ENCODE data around the gene TMEM121.
"Not testable (repeated sequence)": the region's sequence is repeated elsewhere in the genome, so short reads cannot be mapped to it uniquely, and the experiment has no call there.

Gene TMEM121

GRCh38 chr14:105547072-105547471 lies 20.7 kb downstream of the TMEM121 start:
- not testable (repeated sequence) for DNase-seq (ENCODE audit: low read depth, low spot score)

GRCh38 chr14:105547741-105548169 lies 21.4 kb downstream of the TMEM121 start:
- DNase-seq (ENCODE audit: low read depth, low spot score) = no peak

GRCh38 chr14:105549481-105549880 lies 23.1 kb downstream of the TMEM121 start:
- DNase-seq (ENCODE audit: low read depth, low spot score) = no peak

DNA sequence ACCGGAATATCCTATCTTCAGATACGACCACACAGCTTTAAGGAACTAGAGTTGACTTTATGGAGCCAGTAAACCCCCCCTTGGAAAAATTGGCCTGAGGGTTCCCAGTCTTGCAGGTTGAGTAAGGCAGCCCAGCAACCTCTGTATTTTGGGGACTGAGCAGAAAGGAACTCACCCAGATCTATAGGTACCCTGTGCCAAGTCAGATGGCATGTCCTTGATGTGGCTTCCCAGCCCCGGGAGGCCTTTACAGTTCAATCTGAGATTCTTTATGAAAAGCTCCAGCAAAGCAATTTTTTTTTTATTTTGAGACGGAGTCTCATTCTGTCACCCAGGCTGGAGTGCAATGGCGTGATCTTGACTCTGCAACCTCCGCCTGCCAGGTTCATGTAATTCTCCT lies 27.6 kb downstream of the TMEM121 start:
- DNase-seq (ENCODE audit: low read depth, low spot score) = no peak

GRCh38 chr14:105554523-105554922 lies 28.1 kb downstream of the TMEM121 start:
- no peak for DNase-seq (ENCODE audit: low read depth, low spot score)

DNA sequence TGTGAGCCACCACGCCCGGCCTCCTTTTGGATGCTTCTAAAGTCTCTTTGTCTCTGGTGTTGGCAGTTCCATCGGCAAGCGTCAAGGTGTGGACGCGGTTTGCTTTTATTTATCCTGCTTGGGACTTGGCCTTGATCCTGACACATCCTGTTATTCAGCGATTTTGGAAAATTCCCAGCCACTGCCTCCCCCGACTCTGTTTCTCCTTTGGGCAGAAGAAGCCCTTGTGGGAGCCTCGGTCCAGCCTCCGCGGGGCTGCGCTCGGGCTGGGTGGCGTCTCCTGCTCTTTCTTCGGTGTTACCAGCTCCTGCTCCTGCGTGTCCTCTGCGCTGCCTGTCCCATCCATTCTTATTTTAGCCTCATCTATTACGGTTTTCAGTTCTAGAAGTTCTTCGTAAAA lies 31.3 kb downstream of the TMEM121 start:
- DNase-seq (ENCODE audit: low read depth, low spot score) = not testable (repeated sequence)

DNA sequence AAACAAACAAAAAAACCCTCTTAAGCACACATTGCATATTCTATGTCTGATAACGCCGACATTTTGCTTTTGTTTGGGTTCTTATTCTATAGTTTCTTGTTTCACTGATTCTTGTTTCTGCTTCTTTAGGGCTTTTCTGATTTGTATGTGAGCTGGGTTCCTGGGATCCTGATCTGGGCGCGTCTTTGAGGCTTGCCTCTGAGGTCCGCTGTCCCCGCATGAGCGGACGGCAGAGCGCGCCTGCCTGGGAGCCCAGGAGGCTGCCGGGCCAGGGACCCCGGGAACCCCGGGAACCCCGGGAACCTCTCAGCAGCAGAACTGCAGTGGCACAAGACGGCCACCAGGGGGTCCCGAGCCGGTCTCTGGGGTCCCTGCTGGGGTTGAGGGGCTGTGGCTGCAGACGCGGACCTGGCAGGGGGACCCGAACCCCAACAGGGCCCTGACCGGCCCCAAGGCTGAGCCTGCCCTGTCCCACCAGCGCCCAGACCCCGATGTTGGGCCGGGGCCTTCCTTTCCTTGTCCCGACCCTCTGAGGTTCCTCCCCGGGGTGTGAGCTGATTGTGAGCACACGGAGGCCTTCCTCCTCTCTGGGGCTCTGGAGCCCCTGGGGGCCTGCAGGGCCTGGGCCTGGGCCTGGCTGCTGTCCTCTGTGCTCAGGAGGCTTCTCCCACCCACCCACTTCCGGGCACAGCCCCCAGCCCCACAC lies 32.2 kb downstream of the TMEM121 start:
- not testable (repeated sequence) for DNase-seq (ENCODE audit: low read depth, low spot score)

DNA sequence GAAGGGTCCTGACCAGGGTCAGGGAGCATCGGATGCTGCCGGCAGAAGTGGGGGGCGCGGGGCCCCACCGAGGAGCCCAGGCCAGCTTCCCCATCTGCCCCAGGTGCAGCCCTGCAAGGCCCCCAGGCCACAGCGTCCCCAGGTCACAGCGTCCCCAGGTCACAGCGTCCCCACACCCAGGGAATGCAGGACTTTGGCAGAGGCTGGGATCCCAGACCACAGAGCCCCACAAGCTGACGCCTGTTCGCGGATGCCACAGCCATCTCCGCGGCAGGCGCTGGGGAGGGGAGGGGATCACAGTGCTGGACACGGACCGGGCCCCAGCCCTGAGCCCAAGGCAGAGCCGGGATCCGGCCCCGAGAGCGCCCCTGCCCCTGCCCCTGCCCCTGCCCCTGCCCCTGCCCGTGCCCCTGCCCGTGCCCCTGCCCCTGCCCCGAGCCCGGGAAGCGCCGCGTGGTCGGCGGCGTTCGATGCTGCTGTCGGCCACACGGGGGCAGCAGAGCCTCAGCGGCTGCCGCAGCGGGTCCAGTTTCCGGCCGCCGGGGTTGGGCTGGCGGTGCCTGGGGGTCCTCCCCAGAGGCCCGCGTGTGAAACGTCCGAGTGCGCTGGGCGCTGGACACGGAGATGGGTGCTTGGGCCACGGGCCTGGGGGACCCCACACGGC lies 33.1 kb downstream of the TMEM121 start:
- not testable (repeated sequence) for DNase-seq (ENCODE audit: low read depth, low spot score)

DNA sequence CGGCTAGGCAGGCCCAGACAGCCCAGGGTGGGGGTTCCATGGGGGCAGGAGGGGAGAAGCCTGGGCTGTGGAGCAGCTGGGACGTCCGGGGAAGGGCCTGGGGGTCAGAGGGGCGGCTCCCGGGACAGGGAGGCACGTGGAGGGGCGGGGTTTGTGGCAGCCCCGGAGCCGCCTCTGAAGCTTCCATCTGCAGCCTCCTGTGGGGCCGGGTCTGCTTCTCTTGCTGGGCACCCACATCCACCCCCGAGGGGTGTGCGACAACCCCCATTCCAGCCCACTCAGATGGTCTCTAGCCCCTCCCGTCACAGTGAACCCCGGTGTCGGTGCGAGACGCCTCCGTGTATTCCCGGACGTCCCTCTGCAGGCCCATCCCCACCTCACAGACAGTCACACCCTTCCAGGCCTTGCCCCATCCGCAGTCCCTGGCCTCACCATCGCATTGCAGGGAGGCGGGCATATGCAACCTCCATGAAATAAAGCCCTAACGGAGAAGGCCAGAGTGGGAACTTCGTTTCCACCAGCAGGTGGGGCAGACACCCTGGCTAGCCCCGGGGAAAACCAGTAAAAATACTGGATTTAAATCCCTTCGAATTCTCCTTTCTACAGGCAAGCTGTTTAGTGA lies 33.8 kb downstream of the TMEM121 start:
- DNase-seq (ENCODE audit: low read depth, low spot score) = not testable (repeated sequence)

GRCh38 chr14:105561345-105561744 lies 35.0 kb downstream of the TMEM121 start:
- not testable (repeated sequence) for DNase-seq (ENCODE audit: low read depth, low spot score)

DNA sequence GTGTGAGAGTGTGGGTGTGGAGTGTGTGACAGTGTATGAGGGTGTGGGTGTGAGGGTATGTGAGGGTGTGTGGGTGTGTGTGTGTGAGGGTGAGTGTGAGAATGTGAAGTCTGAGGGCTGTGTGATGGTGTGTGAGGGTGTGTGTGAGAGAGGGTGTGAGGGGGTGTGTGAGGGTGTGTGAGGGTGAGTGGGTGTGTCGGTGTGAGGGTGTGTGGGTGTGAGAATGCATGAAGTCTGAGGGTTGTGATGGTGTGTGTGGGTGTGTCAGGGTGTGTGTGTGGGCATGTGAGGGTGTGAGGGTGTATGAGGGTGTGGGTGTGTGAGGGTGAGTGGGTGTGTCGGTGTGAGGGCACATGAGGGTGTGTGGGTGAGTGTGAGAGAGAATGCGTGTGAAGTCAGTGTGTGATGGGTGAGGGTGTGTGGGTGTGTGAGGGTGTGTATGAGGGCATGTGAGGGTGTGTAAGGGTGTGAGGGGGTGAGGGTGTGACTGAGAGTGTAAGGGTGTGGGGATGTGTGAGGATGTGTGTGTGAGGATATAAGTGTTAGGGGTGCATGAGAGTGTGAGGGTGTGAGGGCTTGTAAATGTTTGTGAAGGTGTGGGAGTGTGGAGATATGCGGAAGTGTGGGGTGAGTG lies 36.4 kb downstream of the TMEM121 start:
- DNase-seq (ENCODE audit: low read depth, low spot score) = no peak

GRCh38 chr14:105563347-105563737 lies 37.0 kb downstream of the TMEM121 start:
- no peak for DNase-seq (ENCODE audit: low read depth, low spot score)

- DNase-seq (ENCODE audit: low read depth, low spot score) = not testable (repeated sequence)
Observed at GRCh38 chr14:105564536-105564935, 38.2 kb downstream of the TMEM121 start.

DNA sequence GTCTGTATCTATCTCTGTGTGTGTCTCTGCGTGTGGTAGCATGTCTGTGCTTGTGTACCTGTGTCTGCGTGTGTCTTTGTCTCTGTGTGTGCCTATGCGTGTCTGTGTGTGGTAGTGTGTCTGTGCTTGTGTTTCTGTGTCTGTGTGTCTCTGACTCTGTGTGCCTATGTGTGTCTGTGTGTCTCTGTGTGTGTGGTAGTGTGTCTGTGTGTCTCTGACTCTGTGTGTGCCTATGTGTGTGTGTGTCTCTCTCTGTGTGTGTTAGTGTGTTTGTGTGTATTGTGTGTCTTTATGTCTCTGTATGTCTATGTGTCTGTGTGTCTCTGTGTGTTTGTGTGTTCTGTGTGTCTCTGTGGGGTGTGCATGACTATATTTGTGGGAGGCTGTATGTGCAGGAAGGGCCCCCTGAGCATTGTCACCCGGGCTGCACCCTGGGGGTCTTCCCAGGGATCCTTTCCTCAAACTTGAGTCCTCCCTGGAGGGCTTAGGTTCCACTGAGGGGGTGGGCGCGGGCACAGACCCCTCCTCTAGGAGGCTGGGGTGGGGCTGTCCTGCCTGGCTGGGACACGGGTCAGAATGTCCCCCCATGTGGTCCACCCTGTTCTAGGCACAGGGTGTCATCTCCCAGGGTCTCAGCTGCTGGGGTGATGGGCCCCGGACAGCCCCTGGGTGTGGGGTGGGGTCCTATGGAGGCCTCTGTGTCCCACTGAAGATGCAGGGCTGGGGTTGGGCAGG lies 39.0 kb downstream of the TMEM121 start:
- not testable (repeated sequence) for DNase-seq (ENCODE audit: low read depth, low spot score)

- DNase-seq (ENCODE audit: low read depth, low spot score) = not testable (repeated sequence)
Observed at GRCh38 chr14:105566248-105567163, 40.1 kb downstream of the TMEM121 start.

DNA sequence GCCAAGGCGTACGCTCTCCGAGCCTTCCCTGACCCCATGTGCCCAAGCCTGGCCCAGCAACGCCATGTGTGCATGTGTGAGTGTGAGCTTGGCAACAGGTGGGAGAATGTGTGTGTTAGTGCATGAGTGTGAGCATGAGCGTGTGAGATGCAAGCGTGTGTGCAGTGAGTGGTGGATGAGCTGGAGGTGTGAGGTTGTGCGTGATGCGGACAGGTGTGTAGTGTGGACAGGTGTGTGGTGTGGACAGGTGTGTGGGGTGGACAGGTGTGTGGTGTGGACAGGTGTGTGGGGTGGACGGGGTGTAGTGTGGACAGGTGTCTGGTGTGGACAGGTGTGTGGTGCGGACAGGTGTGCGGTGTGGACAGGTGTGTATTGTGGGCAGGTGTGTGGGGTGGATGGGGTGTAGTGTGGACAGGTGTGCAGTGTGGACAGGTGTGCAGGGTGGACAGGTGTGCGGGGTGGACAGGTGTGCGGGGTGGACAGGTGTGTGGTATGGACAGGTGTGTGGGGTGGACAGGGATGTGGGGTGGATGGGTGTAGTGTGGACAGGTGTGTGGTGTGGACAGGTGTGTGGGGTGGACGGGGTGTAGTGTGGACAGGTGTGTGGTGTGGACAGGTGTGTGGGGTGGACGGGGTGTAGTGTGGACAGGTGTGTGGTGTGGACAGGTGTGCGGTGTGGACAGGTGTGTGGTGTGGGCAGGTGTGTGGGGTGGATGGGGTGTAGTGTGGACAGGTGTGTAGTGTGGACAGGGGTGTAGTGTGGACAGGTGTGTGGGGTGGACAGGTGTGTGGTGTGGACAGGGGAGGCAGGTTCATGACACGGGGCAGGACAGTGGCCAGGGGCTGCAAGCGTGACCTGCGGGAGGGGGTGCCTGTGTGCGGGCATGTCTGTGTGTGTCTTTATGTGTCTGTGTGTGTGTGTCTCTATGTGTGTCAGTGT lies 41.1 kb downstream of the TMEM121 start:
- not testable (repeated sequence) for DNase-seq (ENCODE audit: low read depth, low spot score)

- DNase-seq (ENCODE audit: low read depth, low spot score) = not testable (repeated sequence)
Observed at GRCh38 chr14:105568140-105568843, 41.9 kb downstream of the TMEM121 start.

DNA sequence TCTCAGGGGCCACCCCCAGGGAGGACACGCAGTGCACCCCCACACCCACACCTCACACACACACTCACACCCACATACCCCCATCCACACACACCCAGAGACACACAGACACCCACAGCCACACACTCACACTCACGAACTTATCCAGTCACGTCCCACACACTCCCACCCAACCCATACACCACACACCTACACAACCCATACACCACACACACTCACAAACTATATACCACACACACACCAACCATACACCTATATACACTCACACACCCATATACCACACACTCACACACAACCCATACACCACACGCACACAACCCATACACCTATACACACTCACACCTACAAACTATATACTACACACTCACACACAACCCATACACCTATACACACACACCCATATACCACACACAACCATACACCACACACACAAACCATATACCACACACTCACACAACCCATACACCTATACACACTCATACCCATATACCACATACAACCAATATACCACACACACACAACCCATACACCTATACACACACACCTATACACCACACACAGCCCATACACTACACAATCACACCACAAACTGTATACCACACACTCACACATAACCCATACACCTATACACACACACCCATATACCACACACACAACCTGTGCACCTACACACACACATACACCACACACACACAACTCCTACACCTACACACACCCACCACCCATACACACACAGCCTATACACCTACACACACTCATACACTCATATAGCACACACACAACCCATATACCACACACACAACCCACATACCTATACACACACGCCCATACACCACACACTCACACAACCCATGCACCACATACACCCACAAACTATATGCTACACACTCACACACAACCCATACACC lies 42.7 kb downstream of the TMEM121 start:
- DNase-seq (ENCODE audit: low read depth, low spot score) = no peak

Data from smooth muscle cell of the brain vasculature (primary cell).